HG02884 (cell line): ENCODE results near the gene PTX4.

Experiments used
- ATAC-seq: cut with Tn5 transposase; IDR thresholded peaks from one replicate; pipeline ENCODE4 v1.9.1; 2021; ENCODE audit warnings: mild to moderate bottlenecking, moderate library complexity; ENCODE audit not compliant: unreplicated experiment

PTX4 gene

DNA sequence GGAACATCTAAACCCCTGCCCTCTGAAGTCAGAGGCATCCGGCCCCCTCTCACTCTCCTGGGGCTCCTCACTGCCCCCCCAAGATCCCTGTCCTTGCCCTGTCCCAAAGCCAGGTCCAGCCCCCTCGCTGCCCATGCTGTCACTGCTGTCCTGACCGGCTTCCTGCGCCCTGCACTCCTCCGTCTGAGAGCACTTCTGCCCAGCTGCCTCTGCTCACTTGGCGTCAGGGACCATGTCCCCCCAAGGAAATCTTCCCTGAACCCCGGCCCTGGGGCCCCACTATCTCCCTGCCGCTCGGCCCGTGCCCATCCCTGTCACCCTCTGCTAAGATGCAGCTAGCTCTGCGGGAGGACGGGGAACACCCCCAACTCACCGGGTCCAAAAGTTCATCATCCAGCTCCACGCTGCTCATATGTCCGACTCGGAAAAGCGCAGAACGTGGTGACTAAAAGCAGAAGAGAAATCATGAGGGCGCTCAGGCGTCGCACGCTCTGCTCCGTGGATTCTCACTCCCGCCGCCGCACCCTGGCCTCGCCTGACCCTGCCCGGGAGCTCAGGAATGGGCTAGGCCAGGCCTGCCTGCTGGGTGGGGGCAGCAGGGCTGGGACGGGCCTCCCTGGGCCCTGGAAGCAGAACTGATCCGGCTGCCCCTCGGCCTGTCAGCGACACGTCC is 23.7 kb downstream of the PTX4 start:
- no peak for ATAC-seq

GRCh38 chr16:1464196-1464893 is 24.4 kb downstream of the PTX4 start:
- ATAC-seq: no peak

DNA sequence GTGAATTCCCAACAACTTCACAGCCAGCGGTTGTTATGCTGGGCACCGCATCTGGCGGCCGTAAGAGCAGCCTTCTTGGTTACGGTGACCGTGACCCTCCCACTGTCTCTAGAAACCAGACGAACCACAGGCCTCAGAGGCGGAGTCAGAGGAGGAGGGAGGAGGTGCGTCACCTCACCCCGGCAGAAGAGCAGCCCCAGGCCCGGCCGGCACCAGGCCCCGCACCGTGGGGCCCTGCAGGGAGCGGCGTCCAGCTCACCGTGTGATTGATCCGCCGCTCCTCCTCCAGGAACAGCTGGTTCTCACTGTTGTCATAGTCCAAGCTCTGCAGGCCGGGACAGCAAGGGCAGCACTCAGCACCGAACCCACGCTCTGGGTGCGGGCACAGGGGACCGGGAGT is 27.6 kb downstream of the PTX4 start:
- ATAC-seq: no peak

- no peak for ATAC-seq
Measured at GRCh38 chr16:1460602-1461138, 28.1 kb downstream of the PTX4 start.

- ATAC-seq: no peak
Measured at GRCh38 chr16:1459967-1460366, 28.8 kb downstream of the PTX4 start.

GRCh38 chr16:1458977-1459341 is 29.8 kb downstream of the PTX4 start:
- ATAC-seq: no peak

- ATAC-seq: no peak
Measured at GRCh38 chr16:1458336-1458976, 30.3 kb downstream of the PTX4 start.

DNA sequence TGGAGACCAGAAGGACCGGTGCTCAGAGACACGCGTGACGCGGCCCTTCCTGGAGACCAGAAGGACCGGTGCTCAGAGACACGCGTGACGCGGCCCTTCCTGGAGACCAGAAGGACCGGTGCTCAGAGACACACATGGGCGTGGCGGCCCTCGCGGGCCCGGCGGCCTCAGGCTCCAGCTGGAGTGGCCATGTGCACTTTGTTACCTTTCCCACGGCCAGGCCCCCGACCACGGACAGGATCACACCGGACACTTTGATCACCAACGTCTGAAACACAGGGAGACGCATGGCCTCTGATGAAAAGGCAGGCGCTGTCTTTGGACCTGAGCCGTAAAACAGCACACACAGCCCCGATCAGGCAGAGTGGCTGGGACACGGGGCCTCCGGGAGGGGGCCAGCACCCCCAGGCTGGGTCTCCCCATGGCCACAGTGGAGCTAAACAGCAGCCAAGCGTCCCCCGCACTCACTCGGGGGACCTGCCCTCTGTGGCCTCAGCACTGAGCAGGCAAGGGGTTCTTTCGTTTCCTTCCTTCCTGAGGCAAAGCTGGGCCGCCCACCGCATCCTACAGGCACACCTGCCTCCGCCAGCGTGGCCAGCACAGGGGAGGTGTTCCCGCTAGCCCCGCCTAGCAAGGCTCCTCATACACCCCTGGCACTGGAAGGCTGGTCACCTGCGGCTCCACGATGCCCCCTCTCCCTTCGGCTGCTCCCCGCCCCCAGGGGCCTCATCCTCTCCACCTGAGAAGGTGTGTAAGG is 31.1 kb downstream of the PTX4 start:
- ATAC-seq: no peak

DNA sequence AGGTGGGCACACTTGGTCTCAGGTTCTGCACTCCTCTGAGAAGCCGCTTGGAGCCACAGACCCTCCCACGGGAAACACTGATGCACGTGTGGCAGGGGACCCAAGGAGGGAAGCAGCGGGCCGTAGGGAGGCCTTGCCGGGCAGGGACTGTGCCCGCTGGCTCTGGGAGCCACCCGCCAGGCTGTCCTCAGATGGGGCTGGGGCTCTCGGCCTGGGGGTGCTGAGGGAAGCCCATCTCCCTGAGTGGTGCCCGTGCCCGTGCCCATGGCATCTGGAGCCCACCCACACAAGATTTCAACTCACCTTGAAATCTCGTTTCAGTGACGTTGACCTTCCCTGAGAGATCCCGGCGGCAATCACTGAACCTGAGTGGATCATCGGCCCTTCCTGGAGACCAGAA is 31.8 kb downstream of the PTX4 start:
- ATAC-seq: no peak

GRCh38 chr16:1455190-1456171 is 33.3 kb downstream of the PTX4 start:
- no peak for ATAC-seq

DNA sequence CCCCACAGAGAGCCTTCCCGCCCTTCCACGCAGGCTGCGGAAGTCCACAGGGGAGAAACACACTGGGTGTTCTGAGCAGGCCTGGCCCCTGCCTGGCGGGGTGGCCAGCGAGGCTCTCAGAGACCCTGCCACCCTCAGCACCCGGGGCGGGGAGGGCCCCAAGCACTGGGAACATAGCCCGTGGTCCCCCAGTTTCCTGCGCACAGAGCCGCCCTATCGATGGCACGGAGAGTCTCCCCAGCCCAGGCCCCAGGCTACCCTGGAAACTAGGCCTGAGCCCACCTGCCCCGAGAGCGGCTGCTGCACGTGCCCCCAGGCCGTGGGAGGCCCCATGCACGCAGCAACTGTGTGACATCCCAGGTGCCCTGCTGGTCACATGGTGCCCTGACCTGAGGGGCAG is 34.2 kb downstream of the PTX4 start:
- ATAC-seq: no peak

DNA sequence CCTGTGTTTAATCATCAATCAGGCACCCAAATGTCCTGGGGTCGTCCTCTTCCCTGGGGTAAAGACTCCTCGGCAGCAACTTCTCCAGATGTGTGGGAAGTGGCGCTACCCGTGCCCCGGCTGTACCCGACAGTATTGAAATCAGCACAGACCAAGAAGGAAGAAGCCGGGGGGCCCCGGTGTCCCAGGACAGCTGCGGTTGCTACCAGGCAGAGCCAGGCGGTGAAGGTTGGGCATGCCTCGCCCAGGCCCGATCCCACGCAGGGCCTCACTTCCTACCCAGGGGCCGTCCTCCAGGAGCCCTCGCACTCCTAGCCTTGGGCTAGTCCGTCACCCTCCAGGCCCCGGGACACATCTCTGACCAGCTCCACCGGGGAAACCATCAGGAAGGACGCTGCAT is 35.4 kb downstream of the PTX4 start:
- ATAC-seq: no peak

- no peak for ATAC-seq
Measured at GRCh38 chr16:1452530-1452929, 36.2 kb downstream of the PTX4 start.

DNA sequence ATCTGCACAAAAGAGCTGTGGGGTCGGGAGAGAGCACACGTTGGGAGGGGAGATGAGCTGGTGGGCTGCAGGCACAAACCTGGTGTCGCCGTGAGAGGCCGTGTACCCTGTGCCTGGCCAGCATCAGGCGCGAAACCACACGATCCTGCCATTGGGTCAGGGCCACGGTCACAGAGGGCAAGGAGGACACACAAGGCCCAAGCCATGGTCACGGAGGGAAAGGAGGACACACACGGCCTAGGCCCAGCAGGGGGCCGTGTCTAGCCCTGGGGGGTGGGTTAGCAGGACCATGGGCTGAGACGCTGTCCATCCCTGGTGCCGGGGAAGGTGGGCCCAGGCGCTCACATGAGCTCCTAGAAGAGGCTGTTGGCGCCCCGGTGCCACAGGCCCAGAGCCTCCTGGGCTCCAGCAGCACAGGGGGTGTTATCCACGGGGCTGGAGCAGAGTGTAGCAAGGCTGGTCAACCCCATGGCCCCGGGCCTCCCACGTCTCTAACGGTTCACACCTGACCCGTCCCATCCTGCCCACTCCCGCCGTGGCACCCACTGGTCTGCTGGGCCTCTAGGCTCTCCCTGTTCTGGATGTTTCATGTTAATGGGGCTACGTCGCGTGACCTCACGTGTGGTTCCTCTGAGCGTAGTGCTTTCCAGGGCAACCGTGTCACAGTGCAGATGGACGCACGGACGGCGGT is 36.9 kb downstream of the PTX4 start:
- no peak for ATAC-seq

DNA sequence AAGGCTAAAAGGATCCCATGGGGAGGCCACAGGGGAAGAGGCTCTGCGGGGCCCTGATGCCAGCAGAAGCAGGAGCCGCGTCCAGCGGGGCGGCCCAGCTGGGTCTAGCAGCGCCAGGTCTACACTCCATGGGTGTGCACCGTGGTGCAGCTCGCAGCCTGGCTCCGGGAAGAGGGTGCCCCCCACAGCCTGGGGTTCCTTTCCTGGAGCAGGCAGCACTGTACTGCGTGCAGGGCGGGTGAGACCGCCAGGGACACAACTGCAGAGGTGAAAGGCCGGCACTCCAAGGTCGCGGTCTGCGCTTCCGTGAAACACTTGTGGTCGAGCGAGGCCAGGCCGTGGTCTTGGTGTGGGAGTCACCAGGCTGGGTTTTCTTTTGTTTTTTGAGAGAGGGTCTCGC is 37.9 kb downstream of the PTX4 start:
- ATAC-seq: no peak

GRCh38 chr16:1450218-1450617 is 38.5 kb downstream of the PTX4 start:
- no peak for ATAC-seq

- no peak for ATAC-seq
Measured at GRCh38 chr16:1449201-1449788, 39.4 kb downstream of the PTX4 start.

GRCh38 chr16:1448536-1449116 is 40.1 kb downstream of the PTX4 start:
- ATAC-seq: no peak

- no peak for ATAC-seq
Measured at GRCh38 chr16:1447965-1448364, 40.8 kb downstream of the PTX4 start.
